LNCaP clone FGC (cell line): ENCODE measurements around the gene CAMK2D.

Source experiments
- DNase-seq: peaks from one replicate; pipeline ENCODE4 v3.0.0-alpha.2; 2011; ENCODE audit warnings: low read depth
- H3K4me3 ChIP-seq: 2 replicates; pipeline ENCODE4 v1.5.1; 2011; ENCODE audit warnings: mild to moderate bottlenecking, low read depth, low read length, control low read depth
- CTCF ChIP-seq: IDR thresholded peaks from 2 replicates; pipeline ENCODE4 v1.5.1; 2012; ENCODE audit warnings: mild to moderate bottlenecking; ENCODE audit not compliant: control insufficient read depth, insufficient read depth; ENCODE audit errors: extremely low read depth

Gene CAMK2D

GRCh38 chr4:113531572-113531971, 230.0 kb downstream of the CAMK2D start:
- DNase-seq = no peak
- H3K4me3 ChIP-seq = no peak overlapping the region
- no peak for TF ChIP-seq CTCF

- no peak overlapping the region for H3K4me3 ChIP-seq
These were observed 233.1 kb downstream of the CAMK2D start for GRCh38 chr4:113528395-113528794.

GRCh38 chr4:113525521-113525920, 236.0 kb downstream of the CAMK2D start:
- no peak for TF ChIP-seq CTCF
- no peak for DNase-seq
- H3K4me3 ChIP-seq = no peak overlapping the region

More at GRCh38 chr4:113528395-113528794, 233.1 kb downstream of the CAMK2D start:
- TF ChIP-seq CTCF = no peak
- no peak for DNase-seq

GRCh38 chr4:113524505-113525186, 236.9 kb downstream of the CAMK2D start:
- TF ChIP-seq CTCF = no peak

GRCh38 chr4:113524096-113524495, 237.4 kb downstream of the CAMK2D start:
- TF ChIP-seq CTCF = no peak
- H3K4me3 ChIP-seq = no peak overlapping the region
- no peak for DNase-seq

More at GRCh38 chr4:113524505-113525186, 236.9 kb downstream of the CAMK2D start:
- no peak for DNase-seq
- H3K4me3 ChIP-seq = no peak overlapping the region

DNA sequence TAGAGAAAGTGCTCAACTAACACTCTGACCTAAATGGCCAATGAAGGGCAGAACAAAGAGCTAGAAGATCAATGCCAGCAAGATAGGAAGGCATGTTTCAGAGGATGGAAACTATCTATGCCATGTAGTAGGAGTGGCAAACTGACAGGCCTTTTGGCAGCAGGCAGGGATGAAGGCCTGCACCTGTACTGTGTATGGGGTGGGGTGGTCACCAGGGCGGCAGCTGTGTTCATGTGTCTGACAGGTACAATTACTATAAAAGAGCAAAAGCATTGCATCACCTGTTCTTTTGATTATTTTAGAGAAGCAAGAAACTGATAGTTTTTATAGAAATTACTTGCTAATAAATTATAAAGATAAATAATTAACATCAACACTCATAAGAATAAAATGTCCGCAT, 239.1 kb downstream of the CAMK2D start:
- TF ChIP-seq CTCF = no peak
- H3K4me3 ChIP-seq = no peak overlapping the region
- no peak for DNase-seq

DNA sequence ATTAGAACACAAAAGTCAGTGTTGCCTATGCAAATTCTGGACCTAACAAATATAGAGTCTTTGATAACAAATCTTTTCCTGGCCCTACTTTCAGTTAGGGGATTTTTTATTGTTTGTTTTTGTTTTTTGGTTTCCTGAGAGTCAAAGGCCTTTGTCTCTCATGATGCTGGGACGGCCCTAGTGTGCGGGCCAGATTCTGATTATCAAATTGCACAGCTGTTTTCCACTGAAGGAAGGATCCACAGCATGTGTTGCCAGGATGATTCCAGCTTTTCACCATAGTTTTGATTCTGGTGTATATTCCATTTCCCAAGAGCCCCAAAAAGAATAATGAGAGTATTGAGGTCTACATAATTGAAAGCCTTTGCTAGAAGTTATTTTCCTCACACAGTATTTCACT, 248.2 kb downstream of the CAMK2D start:
- DNase-seq = no peak
- no peak for TF ChIP-seq CTCF
- H3K4me3 ChIP-seq = no peak overlapping the region
